ENCODE data around the gene RYR2. TPM values are rescaled to one million over a fixed set of nuclear protein-coding genes. Genes with fewer than 3 reads are reported as not detected.
A peak's percentile ranks its signal among the peaks of the same experiment; 100 is the strongest.

RYR2 gene
- total RNA-seq, 1 donor from 2014 or later = 0.90 TPM

GRCh38 chr1:237482777-237483176, 440.8 kb downstream of the RYR2 start:
- Mint-ChIP-seq H3K4me1 (no peaks in the 10 kb centered on the region), H3K27me3 (ENCODE audit: insufficient read depth, low read depth) (no peaks in the 10 kb centered on the region), H3K27ac (no peak overlapping the region), H3K36me3 (no peaks in the 10 kb centered on the region), H3K4me3 (no peak overlapping the region), H3K9me3 (no peaks in the 10 kb centered on the region)
- no peak overlapping the region for H3K4me3 ChIP-seq
- H3K4me2 ChIP-seq = no peak overlapping the region
- TF ChIP-seq EZH2phosphoT487 (IDR thresholded peaks at IDR 0.05) (no peak), CTCF (IDR thresholded peaks at IDR 0.05) (no peak), EZH2 (IDR thresholded peaks at IDR 0.05) (no peak)
- no peaks in the 10 kb centered on the region for H3K9me3 ChIP-seq (ENCODE audit: low read depth)
- DNase-seq (ENCODE audit: low spot score) = no peak
- no peak overlapping the region for H3K9ac ChIP-seq
- no peaks in the 10 kb centered on the region for H3K27me3 ChIP-seq
- no peaks in the 10 kb centered on the region for H3K79me2 ChIP-seq (ENCODE audit: low read depth)
- no peaks in the 10 kb centered on the region for H3K36me3 ChIP-seq
- no peaks in the 10 kb centered on the region for H3F3A ChIP-seq (ENCODE audit: low read depth)
- no peaks in the 10 kb centered on the region for H4K20me1 ChIP-seq (ENCODE audit: low read depth)
- no peak overlapping the region for H2AFZ ChIP-seq (replicated peaks)
- no peak overlapping the region for H3K27ac ChIP-seq
- H3K4me1 ChIP-seq = no peaks in the 10 kb centered on the region

GRCh38 chr1:237492359-237492758, 450.4 kb downstream of the RYR2 start:
- Histone ChIP-seq H3K4me3 (no peak overlapping the region), H3K79me2 (ENCODE audit: low read depth) (no peaks in the 10 kb centered on the region), H2AFZ (replicated peaks) (no peak overlapping the region), H3K4me1 (no peaks in the 10 kb centered on the region), H3K4me2 (no peak overlapping the region), H3F3A (ENCODE audit: low read depth) (no peaks in the 10 kb centered on the region), H3K27ac (no peak overlapping the region), H3K36me3 (no peaks in the 10 kb centered on the region), H3K9me3 (ENCODE audit: low read depth) (no peaks in the 10 kb centered on the region), H3K9ac (no peak overlapping the region), H4K20me1 (ENCODE audit: low read depth) (no peaks in the 10 kb centered on the region), H3K27me3 (no peaks in the 10 kb centered on the region)
- no peak overlapping the region for H3K4me3 Mint-ChIP-seq
- DNase-seq (ENCODE audit: low spot score) = peak; percentile 25
- H3K9me3 Mint-ChIP-seq = no peaks in the 10 kb centered on the region
- H3K27me3 Mint-ChIP-seq (ENCODE audit: insufficient read depth, low read depth) = no peaks in the 10 kb centered on the region
- no peak overlapping the region for H3K27ac Mint-ChIP-seq
- no peak for TF ChIP-seq EZH2phosphoT487 (IDR thresholded peaks at IDR 0.05)
- TF ChIP-seq CTCF (IDR thresholded peaks at IDR 0.05) = peak; percentile 36
- TF ChIP-seq EZH2 (IDR thresholded peaks at IDR 0.05) = no peak
- H3K36me3 Mint-ChIP-seq = no peaks in the 10 kb centered on the region
- no peaks in the 10 kb centered on the region for H3K4me1 Mint-ChIP-seq

GRCh38 chr1:237500566-237500965, 458.6 kb downstream of the RYR2 start:
- Histone ChIP-seq H3K9me3 (ENCODE audit: low read depth) (no peaks in the 10 kb centered on the region), H3K9ac (no peak overlapping the region), H3K4me2 (no peak overlapping the region), H3K4me3 (no peak overlapping the region), H3K79me2 (ENCODE audit: low read depth) (no peaks in the 10 kb centered on the region), H2AFZ (replicated peaks) (no peak overlapping the region), H3K27ac (no peak overlapping the region), H3K36me3 (no peaks in the 10 kb centered on the region), H3K27me3 (no peaks in the 10 kb centered on the region), H3F3A (ENCODE audit: low read depth) (no peaks in the 10 kb centered on the region), H4K20me1 (ENCODE audit: low read depth) (no peaks in the 10 kb centered on the region), H3K4me1 (no peaks in the 10 kb centered on the region)
- H3K4me3 Mint-ChIP-seq = no peak overlapping the region
- H3K27me3 Mint-ChIP-seq (ENCODE audit: insufficient read depth, low read depth) = no peaks in the 10 kb centered on the region
- H3K9me3 Mint-ChIP-seq = no peaks in the 10 kb centered on the region
- H3K27ac Mint-ChIP-seq = no peak overlapping the region
- no peaks in the 10 kb centered on the region for H3K4me1 Mint-ChIP-seq
- H3K36me3 Mint-ChIP-seq = no peaks in the 10 kb centered on the region
- no peak for DNase-seq (ENCODE audit: low spot score)
- TF ChIP-seq EZH2 (IDR thresholded peaks at IDR 0.05) (no peak), EZH2phosphoT487 (IDR thresholded peaks at IDR 0.05) (no peak), CTCF (IDR thresholded peaks at IDR 0.05) (no peak)
